ENCODE measurements around the gene MOB1B.
"Not testable (repeated sequence)": the region's sequence is repeated elsewhere in the genome, so short reads cannot be mapped to it uniquely, and the experiment has no call there.

Gene MOB1B

GRCh38 chr4:71011451-71011850 is 109.3 kb downstream of the MOB1B start:
- no peak for DNase-seq

- DNase-seq, result not testable (repeated sequence)
These were observed 115.2 kb downstream of the MOB1B start for GRCh38 chr4:71017391-71017790.

- no peak for DNase-seq
These were observed 118.4 kb downstream of the MOB1B start for GRCh38 chr4:71020611-71021010.

DNA sequence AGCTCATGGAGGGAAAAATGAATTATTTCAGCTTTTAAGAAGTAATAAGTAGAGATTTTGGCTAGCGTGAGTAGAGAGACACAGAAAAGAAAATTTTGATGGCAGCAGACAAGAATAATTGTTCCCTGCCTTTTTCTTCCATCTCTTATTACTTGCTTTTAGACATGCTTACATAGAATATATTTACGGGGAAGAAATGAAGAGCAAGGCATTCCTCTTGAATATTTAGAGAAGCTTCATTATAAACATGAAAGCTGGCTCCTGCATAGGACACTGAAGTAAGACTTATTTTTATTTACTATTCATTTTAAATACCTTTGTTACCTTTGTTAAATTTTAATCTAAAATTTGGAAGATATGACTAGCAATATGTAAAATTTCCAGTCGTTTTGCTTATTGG is 123.5 kb downstream of the MOB1B start:
- no peak for DNase-seq

DNA sequence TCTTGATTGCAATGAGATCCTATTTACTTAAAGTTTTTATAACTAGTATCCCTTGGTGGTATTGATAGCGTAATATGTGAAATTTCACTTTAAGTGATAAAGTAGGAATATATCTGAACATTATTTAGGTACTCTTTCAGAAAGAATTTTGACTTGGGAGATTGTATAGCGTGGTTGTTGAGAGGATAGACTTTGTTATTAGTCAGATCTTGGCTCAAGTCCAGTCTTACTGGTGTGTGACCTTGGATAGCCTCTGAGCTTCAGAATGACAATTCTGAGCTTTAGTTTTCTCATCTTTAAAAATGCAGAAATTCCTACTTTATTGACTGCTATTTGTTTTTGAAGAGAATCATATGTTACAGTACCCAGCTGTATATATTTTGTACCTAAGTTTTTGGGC is 123.9 kb downstream of the MOB1B start:
- no peak for DNase-seq

DNA sequence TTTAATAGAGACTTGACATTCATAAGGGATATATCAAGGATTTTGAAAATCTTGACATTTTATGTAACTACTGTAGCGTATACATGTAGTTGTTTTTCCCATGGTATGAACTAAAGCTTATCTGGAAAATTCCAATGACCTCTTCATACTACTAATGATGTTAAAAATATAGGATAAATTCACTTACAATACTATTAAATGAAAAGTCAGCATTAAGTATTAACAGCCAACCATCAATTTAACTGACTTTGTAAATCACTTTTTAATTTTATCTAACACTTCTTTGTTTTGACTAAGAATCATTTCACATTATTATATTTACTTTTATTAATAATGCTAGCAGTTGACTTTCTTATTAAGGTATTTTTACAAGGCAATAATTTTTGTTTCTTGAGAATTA is 125.4 kb downstream of the MOB1B start:
- DNase-seq, result no peak

- DNase-seq, result no peak
These were observed 127.3 kb downstream of the MOB1B start for GRCh38 chr4:71029504-71029903.

DNA sequence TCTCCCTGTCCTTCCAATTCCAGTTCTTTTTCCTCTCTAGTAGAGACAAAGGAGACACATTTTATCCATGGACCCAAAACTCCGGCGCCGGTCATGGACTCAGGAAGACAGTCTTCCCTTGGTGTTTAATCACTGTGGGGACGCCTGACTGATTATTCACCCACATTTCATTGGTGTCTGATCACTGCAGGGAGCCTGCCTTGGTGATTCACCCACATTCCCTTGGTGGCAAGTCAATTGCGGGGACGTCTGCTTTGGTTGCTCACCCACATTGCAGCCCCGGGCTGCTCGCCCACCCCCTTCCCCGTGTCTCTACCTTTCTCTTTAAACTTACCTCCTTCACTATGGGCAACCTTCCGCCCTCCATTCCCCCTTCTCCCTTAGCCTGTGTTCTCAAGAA is 129.9 kb downstream of the MOB1B start:
- not testable (repeated sequence) for DNase-seq
